ENCODE results near the gene APOBEC4. TPM values are rescaled to one million over a fixed set of nuclear protein-coding genes. Genes with fewer than 3 reads are reported as not detected.

APOBEC4 gene
- total and polyA plus RNA-seq, 9 of the 15 experiments (the other 6 are each of a cell fraction or from before 2014, with no cell fraction given): not detected

DNA sequence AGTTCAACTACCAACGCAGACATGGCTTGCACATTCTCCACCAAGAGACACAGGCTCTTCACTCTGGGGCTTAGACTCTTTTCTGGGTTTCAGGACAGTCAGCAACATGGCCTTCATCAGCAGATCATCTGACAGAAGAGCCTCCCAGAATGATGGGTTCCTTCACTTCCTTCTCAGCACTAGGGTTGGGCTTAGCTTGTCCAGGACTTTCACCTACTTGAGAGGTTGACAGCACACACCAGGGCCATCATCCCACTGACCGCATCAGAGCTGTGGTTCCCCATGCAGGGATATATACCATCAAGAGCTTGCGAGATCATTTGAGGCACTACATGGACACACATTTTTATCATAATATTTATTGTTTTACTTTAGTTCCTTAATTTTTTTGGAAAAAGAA lies 52.5 kb downstream of the APOBEC4 start:
- CTCF ChIA-PET (ENCODE audit: low intra/inter-chr PET ratio): no interaction called here
- H3K4me1 ChIP-seq (replicated peaks in 1 of 2; ENCODE audit: control insufficient read depth in 2 of 2, insufficient read depth in 2 of 2, low read length in 2 of 2): peaks cover 0 to 7% of the 10 kb centered on the region in 2 experiments; a peak in 2 of 5 replicates
- WGBS (ENCODE audit: insufficient coverage, low coverage, missing lambda C conversion rate): 10% methylated on average over 3 of the region's 3 CpGs

More for the DNA sequence above, 52.5 kb downstream of the APOBEC4 start:
- H3K4me2 ChIP-seq (ENCODE audit: insufficient read depth, low read length): no peak overlapping the region
- in situ Hi-C loops (cut with MboI): loop anchor here (25.0 kb wide), 1 partner anchor 638 kb away; the partner anchor contains the start of gene SHCBP1L
- BruUV-seq (replicated peaks): no TSS peak
- peaks cover 24 to 41% of the 10 kb centered on the region in 2 experiments; a peak in 4 of 5 replicates for H3K27me3 ChIP-seq (ENCODE audit: control insufficient read depth in 2 of 2, insufficient read depth in 2 of 2, low read length in 2 of 2)
- FAIRE-seq: no peak
- H3K9ac ChIP-seq (ENCODE audit: insufficient read depth in 1 of 2, low read depth in 2 of 2, low read length in 2 of 2): no peak overlapping the region
- H3K79me2 ChIP-seq (ENCODE audit: control insufficient read depth, insufficient read depth, low read length): no peaks in the 10 kb centered on the region
- TF ChIP-seq HSF4 (CRISPR knock-in tag; IDR thresholded peaks at IDR 0.05; ENCODE audit: borderline replicate concordance) (no peak), HMG20A (CRISPR knock-in tag; conservative IDR thresholded peaks at IDR 0.05) (no peak), HNRNPK (IDR thresholded peaks at IDR 0.05; ENCODE audit: low read depth, low read length, poor library complexity, severe bottlenecking) (no peak), SIX5 (IDR thresholded peaks at IDR 0.05; ENCODE audit: borderline replicate concordance in 1 of 2, insufficient read depth in 1 of 2, low read depth in 1 of 2, low read length in 2 of 2) (no peak), GATAD2B (IDR thresholded peaks at IDR 0.05; ENCODE audit: borderline replicate concordance) (no peak), KAT8 (IDR thresholded peaks at IDR 0.05; ENCODE audit: low read depth) (no peak), ARHGAP35 (IDR thresholded peaks at IDR 0.05; ENCODE audit: partially characterized antibody) (no peak), POLR2H (tag; IDR thresholded peaks at IDR 0.05; ENCODE audit: low read depth) (no peak)
- TF ChIP-seq, protein P1, sequence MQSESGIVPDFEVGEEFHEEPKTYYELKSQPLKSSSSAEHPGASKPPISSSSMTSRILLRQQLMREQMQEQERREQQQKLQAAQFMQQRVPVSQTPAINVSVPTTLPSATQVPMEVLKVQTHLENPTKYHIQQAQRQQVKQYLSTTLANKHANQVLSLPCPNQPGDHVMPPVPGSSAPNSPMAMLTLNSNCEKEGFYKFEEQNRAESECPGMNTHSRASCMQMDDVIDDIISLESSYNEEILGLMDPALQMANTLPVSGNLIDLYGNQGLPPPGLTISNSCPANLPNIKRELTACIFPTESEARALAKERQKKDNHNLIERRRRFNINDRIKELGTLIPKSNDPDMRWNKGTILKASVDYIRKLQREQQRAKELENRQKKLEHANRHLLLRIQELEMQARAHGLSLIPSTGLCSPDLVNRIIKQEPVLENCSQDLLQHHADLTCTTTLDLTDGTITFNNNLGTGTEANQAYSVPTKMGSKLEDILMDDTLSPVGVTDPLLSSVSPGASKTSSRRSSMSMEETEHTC (IDR thresholded peaks at IDR 0.05): no peak
- TF ChIP-seq, protein P2, sequence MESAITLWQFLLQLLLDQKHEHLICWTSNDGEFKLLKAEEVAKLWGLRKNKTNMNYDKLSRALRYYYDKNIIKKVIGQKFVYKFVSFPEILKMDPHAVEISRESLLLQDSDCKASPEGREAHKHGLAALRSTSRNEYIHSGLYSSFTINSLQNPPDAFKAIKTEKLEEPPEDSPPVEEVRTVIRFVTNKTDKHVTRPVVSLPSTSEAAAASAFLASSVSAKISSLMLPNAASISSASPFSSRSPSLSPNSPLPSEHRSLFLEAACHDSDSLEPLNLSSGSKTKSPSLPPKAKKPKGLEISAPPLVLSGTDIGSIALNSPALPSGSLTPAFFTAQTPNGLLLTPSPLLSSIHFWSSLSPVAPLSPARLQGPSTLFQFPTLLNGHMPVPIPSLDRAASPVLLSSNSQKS (CRISPR knock-in tag; IDR thresholded peaks at IDR 0.05): no peak
- H3K9me1 ChIP-seq (ENCODE audit: control insufficient read depth, insufficient read depth, low read length): no peaks in the 10 kb centered on the region
- H2AFZ ChIP-seq (ENCODE audit: low read depth, low read length): no peak overlapping the region
- H4K20me1 ChIP-seq (replicated peaks; ENCODE audit: control insufficient read depth, insufficient read depth, low read length): no peaks in the 10 kb centered on the region
- no peak for DNase-seq (ENCODE audit: extremely low read depth in 1 of 4, low spot score in 3 of 4)
- no peaks in the 10 kb centered on the region for H3K9me3 ChIP-seq (replicated peaks; ENCODE audit: control insufficient read depth, insufficient read depth, low read depth, low read length)
- intact Hi-C loops (cut with micrococcal nuclease): no loop called here
- POLR2A ChIA-PET: no interaction called here
- no peak overlapping the region for H3K4me3 ChIP-seq
- H3K27ac ChIP-seq (ENCODE audit: extremely low read depth, low read depth, low read length): no peak overlapping the region
- ATAC-seq: no peak
- H3K36me3 ChIP-seq (ENCODE audit: control insufficient read depth, insufficient read depth, low read length): no peaks in the 10 kb centered on the region
